CD4-positive, alpha-beta memory T cell (primary cell): ENCODE results near the gene FAM131A. TPM values are rescaled to one million over a fixed set of nuclear protein-coding genes. Genes with fewer than 3 reads are reported as not detected.
A peak's percentile ranks its signal among the peaks of the same experiment; 100 is the strongest.

ENCODE experiments used
- CTCF ChIA-PET: fragments of 350-600 bp; sonication (Branson Sonifier 250); formaldehyde crosslinking; loops from one replicate; lab custom pipeline; 2021; ENCODE audit warnings: inconsistent platforms; ENCODE audit not compliant: partially characterized antibody; lab: Charles Lee
- POLR2A ChIA-PET: fragments of 350-600 bp; sonication (Branson Sonifier 250); formaldehyde crosslinking; loops from one replicate; lab custom pipeline; 2021; ENCODE audit not compliant: partially characterized antibody; lab: Charles Lee
- DNase-seq, 5 donors: peaks; one replicate each; pipeline versions ENCODE4 v3.0.0 to v3.0.0-alpha.2; 2020 to 2022; ENCODE audit warnings: mixed read lengths in 1 of 5
- H3K27ac ChIP-seq: one replicate; pipeline ENCODE4 v1.7.0; 2013; ENCODE audit warnings: low read depth, low read length
- H3K27me3 ChIP-seq: 2 replicates; pipeline ENCODE4 v1.7.0; 2013; ENCODE audit warnings: mild to moderate bottlenecking, low read length, moderate library complexity; ENCODE audit not compliant: insufficient read depth
- H3K36me3 ChIP-seq: 2 replicates; pipeline ENCODE4 v1.7.0; 2013; ENCODE audit warnings: mild to moderate bottlenecking, low read length, moderate library complexity; ENCODE audit not compliant: insufficient read depth
- H3K4me1 ChIP-seq: 2 replicates; pipeline ENCODE4 v1.7.0; 2013; ENCODE audit warnings: mild to moderate bottlenecking, low read length, moderate library complexity; ENCODE audit not compliant: insufficient read depth
- H3K4me3 ChIP-seq, 2 donors: one replicate each; pipeline ENCODE4 v1.7.0; 2013; ENCODE audit warnings: low read length in 2 of 2, mild to moderate bottlenecking in 1 of 2
- H3K9me3 ChIP-seq, 2 donors: one replicate each; pipeline ENCODE4 v1.7.0; 2013; ENCODE audit warnings: low read length in 2 of 2, control low read depth in 1 of 2; ENCODE audit not compliant: control insufficient read depth in 1 of 2
- H3K27ac Mint-ChIP-seq, 7 donors: one replicate each; pipeline ENCODE4 v1.8.0; 2020 to 2021; ENCODE audit warnings: mixed read lengths in 7 of 7, mild to moderate bottlenecking in 6 of 7, inconsistent platforms in 3 of 7, moderate library complexity in 3 of 7
- H3K27me3 Mint-ChIP-seq, 2 donors: one replicate each; pipeline ENCODE4 v1.8.0; 2020 to 2021; ENCODE audit warnings: mixed read lengths in 2 of 2
- H3K36me3 Mint-ChIP-seq, 2 donors: one replicate each; pipeline ENCODE4 v1.8.0; 2020 to 2021; ENCODE audit warnings: mixed read lengths in 2 of 2, inconsistent platforms in 1 of 2, mild to moderate bottlenecking in 1 of 2
- H3K4me1 Mint-ChIP-seq, 4 donors: one replicate each; pipeline ENCODE4 v1.8.0; 2020 to 2021; ENCODE audit warnings: mixed read lengths in 4 of 4, mild to moderate bottlenecking in 1 of 4
- H3K4me3 Mint-ChIP-seq, 8 donors: one replicate each; pipeline ENCODE4 v1.8.0; 2020 to 2021; ENCODE audit warnings: mixed read lengths in 8 of 8, mild to moderate bottlenecking in 7 of 8, moderate library complexity in 6 of 8, inconsistent platforms in 3 of 8
- H3K9me3 Mint-ChIP-seq, 8 donors: one replicate each; pipeline ENCODE4 v1.8.0; 2020 to 2021; ENCODE audit warnings: mixed read lengths in 8 of 8, mild to moderate bottlenecking in 5 of 8, inconsistent platforms in 3 of 8, moderate library complexity in 1 of 8
- intact Hi-C: fragments of 100-400 bp; cut with micrococcal nuclease; formaldehyde crosslinking; loops from one replicate; pipeline ENCODE4 v1.15.1; 2023
- polyA plus RNA-seq, 2 donors: library from polyadenylated mRNA; unstranded; fragments of 300-500 nt; fragmentation: Illumina TruSeq; gene quantifications; one replicate each; pipeline ENCODE4 v1.2.3, GENCODE V29; 2021
- total RNA-seq, 2 experiments: library from RNA; stranded (reverse); gene quantifications; one replicate each; pipeline ENCODE4 v1.2.3, GENCODE V29; 2021

FAM131A gene
- total and polyA plus RNA-seq, 4 experiments from 2014 or later = 1.1 to 10.0 (median 5.3) TPM

DNA sequence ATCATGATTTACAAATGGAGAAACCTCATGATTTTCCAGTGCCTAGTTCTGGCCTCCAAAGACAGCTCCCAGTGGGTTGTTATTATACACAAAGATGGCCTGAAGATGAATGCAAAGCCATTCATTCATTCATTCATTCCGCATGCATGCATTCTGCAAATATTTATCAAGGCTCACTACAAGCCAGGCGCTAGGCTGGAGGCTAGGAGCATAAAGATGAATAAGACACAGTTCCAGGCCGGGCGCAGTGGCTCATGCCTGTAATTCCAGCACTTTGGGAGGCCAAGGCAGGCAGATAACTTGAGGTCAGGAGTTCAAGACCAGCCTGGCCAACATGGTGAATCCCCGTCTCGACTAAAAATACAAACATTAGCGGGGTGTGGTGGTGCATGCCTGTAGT is 40.8 kb upstream of the FAM131A start:
- DNase-seq = no peak
- Histone ChIP-seq H3K4me1 (peaks cover 14% of the 10 kb centered on the region), H3K27me3 (no peaks in the 10 kb centered on the region), H3K9me3 (no peaks in the 10 kb centered on the region), H3K36me3 (peaks cover 12% of the 10 kb centered on the region), H3K4me3 (no peak overlapping the region), H3K27ac (no peak overlapping the region)
- Mint-ChIP-seq H3K4me3 (peak overlapping the region in 4 of 8 donors; percentile 17 to 57 (median 50)), H3K36me3 (peaks cover 9 to 14% of the 10 kb centered on the region in 2 donors), H3K27me3 (no peaks in the 10 kb centered on the region), H3K4me1 (peaks cover 12 to 32% (median 20%) of the 10 kb centered on the region in 4 donors), H3K27ac (peak overlapping the region in 1 of 7 donors; percentile 27), H3K9me3 (peaks cover 0 to 1% (median 0%) of the 10 kb centered on the region in 8 donors)
- CTCF ChIA-PET = interaction anchor here (0.6 to 1.3 kb wide), 2 partner anchors 10 to 47 kb away, joined by 3 to 4 read pairs; partner anchors contain the start of gene EEF1AKMT4
- POLR2A ChIA-PET = interaction anchor here (0.9 kb wide), 1 partner anchor 19 kb away, joined by 4 read pairs; no protein-coding TSS in a partner anchor
- intact Hi-C loops = loop anchor here (5.0 kb wide), 1 partner anchor 414 kb away; the partner anchor contains the start of gene PARL

DNA sequence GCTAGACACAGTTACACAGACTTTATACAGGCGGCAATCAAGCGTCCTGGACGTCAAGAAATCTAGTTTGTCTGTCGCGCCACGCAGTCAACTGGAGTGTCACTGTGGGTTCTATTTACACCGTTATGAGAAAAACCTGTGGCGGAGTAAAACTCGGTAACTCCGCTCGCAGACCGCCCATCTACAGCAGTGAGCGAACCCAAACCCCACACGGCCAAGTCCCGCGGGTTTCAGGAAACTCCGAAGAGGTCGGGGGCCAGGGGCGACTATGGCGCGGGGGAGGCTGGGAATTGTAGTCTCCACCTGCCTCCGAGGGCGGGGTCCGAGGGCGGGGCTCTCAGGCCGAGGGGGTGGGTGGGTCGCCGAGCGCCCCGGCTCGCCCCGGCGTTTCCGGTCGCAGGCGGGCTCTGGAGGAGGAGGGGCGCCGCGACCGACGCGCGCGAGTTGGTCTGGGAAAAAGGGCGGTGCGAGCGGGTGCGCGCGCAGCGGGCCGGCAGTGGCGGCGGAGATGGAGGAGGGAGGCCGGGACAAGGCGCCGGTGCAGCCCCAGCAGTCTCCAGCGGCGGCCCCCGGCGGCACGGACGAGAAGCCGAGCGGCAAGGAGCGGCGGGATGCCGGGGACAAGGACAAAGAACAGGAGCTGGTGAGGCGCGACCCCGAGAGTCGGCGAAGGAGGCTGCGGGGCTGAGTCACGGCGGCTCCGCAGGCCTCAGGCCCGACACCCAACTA is 38.5 kb upstream of the FAM131A start, which contains the start of gene PSMD2:
TSS of gene PSMD2 (plus strand) at position 483 of the 729 bp plus-strand sequence. CDS start at position 509, 26 bp downstream.
- H3K36me3 ChIP-seq = peaks cover 36% of the 10 kb centered on the region
- peak within 1 kb of the TSS; percentile 90 to 95 (median 94) for H3K27ac Mint-ChIP-seq
- H3K4me1 ChIP-seq = peaks cover 14% of the 10 kb centered on the region
- no peaks in the 10 kb centered on the region for H3K9me3 ChIP-seq
- intact Hi-C loops = loop anchor here (1.0 to 5.0 kb wide), 10 partner anchors 15 to 417 kb away; partner anchors contain the start of genes ABCC5, ABCF3, AP2M1 and CAMK2N2
- H3K27ac ChIP-seq = peak within 1 kb of the TSS; percentile 73
- ChIA-PET CTCF (interaction anchor here (1.1 to 1.9 kb wide), 2 partner anchors 49 to 52 kb away, joined by 3 to 7 read pairs; partner anchors contain the start of gene EEF1AKMT4), POLR2A (interaction anchor here (1.1 to 2.0 kb wide), 5 partner anchors 17 to 143 kb away, joined by 3 to 13 read pairs (median 4); partner anchors contain the start of genes ABCF3, AP2M1 and DVL3)
- H3K27me3 Mint-ChIP-seq = no peaks in the 10 kb centered on the region
- H3K4me3 ChIP-seq = peak within 1 kb of the TSS; percentile 68 to 85
- no peaks in the 10 kb centered on the region for H3K27me3 ChIP-seq
- H3K4me3 Mint-ChIP-seq = peak within 1 kb of the TSS; percentile 88 to 96 (median 94)
- H3K9me3 Mint-ChIP-seq = peaks cover 0 to 1% (median 0%) of the 10 kb centered on the region in 8 donors
- H3K36me3 Mint-ChIP-seq = peaks cover 28 to 37% of the 10 kb centered on the region in 2 donors
- H3K4me1 Mint-ChIP-seq = peaks cover 14 to 35% (median 21%) of the 10 kb centered on the region in 4 donors
- DNase-seq = peak; percentile 96 to 97 (median 96)

DNA sequence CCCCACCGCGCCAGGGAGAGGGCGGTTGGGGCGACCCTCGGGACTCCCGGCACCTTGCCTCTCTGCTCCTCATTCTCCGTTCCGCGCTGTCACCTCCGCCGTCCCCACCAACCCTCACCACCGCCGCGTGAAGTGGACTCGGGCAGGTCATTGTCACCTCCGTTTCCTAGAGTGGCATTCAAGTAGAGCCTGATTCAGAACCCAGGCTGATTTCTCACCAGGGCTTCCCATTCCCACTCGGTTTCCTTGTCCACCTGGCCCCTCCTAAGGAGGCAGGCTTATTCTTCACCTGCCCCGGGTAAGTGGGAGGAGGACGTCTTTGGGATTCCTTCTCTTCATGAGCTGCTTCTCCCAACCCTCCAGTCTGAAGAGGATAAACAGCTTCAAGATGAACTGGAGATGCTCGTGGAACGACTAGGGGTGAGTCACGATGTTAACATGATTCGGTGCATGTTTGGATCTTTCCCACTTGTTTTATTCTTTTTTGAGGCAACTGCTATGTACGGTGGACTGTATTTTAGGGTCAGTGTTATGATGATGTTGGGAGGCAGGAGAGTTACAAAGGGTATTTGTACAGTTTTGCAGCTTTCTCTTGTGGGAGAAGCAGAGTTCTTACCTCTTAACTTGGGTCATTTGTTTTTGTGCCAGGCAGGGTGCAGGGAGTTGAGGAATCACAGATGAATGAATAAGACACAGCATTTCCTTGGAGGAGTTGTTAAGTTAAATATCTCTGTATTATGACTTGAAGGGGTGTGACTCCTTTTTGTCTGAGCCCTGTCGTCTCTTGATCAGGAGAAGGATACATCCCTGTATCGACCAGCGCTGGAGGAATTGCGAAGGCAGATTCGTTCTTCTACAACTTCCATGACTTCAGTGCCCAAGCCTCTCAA is 37.7 kb upstream of the FAM131A start:
- peaks cover 14 to 35% (median 22%) of the 10 kb centered on the region in 4 donors for H3K4me1 Mint-ChIP-seq
- intact Hi-C loops = loop anchor here (1.0 to 5.0 kb wide), 10 partner anchors 15 to 417 kb away; partner anchors contain the start of genes ABCC5, ABCF3, AP2M1 and CAMK2N2
- H3K36me3 ChIP-seq = peaks cover 44% of the 10 kb centered on the region
- no peak for DNase-seq
- no peaks in the 10 kb centered on the region for H3K27me3 Mint-ChIP-seq
- CTCF ChIA-PET = no interaction called here
- H3K9me3 Mint-ChIP-seq = peaks cover 0 to 1% (median 0%) of the 10 kb centered on the region in 8 donors
- peak overlapping the region; percentile 89 to 95 (median 93) for H3K27ac Mint-ChIP-seq
- H3K9me3 ChIP-seq = no peaks in the 10 kb centered on the region
- POLR2A ChIA-PET = interaction anchor here (1.1 to 2.0 kb wide), 4 partner anchors 16 to 144 kb away, joined by 3 to 13 read pairs (median 6); partner anchors contain the start of genes AP2M1 and DVL3
- H3K27ac ChIP-seq = peak overlapping the region; percentile 73
- peaks cover 14% of the 10 kb centered on the region for H3K4me1 ChIP-seq
- H3K4me3 ChIP-seq = peak overlapping the region; percentile 68 to 85
- H3K4me3 Mint-ChIP-seq = peak overlapping the region; percentile 88 to 96 (median 94)
- no peaks in the 10 kb centered on the region for H3K27me3 ChIP-seq
- peaks cover 34 to 45% of the 10 kb centered on the region in 2 donors for H3K36me3 Mint-ChIP-seq

DNA sequence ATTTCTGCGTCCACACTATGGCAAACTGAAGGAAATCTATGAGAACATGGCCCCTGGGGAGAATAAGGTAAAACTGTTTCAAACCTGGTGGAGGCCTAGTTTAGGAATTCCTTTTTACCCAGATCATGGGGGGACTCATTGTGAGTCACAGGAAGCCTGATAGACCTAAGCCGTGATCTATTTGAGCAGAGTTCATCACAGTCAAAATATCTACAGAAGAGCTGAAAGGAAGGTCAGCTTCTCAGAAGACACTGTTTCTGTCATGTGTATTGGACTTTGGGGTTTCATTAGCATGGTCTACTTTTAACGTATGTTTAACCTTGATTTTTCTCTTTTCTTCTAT is 37.1 kb upstream of the FAM131A start:
- peak overlapping the region in 5 of 7 donors; percentile 36 to 90 (median 47) for H3K27ac Mint-ChIP-seq
- intact Hi-C loops = no loop called here
- peaks cover 36 to 49% of the 10 kb centered on the region in 2 donors for H3K36me3 Mint-ChIP-seq
- no peaks in the 10 kb centered on the region for H3K9me3 ChIP-seq
- H3K27ac ChIP-seq = no peak overlapping the region
- no peaks in the 10 kb centered on the region for H3K27me3 ChIP-seq
- ChIA-PET POLR2A (interaction anchor here (1.8 to 2.0 kb wide), 2 partner anchors 15 to 126 kb away, joined by 8 to 13 read pairs; partner anchors contain the start of gene AP2M1), CTCF (interaction anchor here (1.4 kb wide), 1 partner anchor 50 kb away, joined by 3 read pairs; no protein-coding TSS in a partner anchor)
- no peak for DNase-seq
- H3K36me3 ChIP-seq = peaks cover 48% of the 10 kb centered on the region
- no peaks in the 10 kb centered on the region for H3K27me3 Mint-ChIP-seq
- H3K4me1 Mint-ChIP-seq = peaks cover 14 to 35% (median 22%) of the 10 kb centered on the region in 4 donors
- peaks cover 14% of the 10 kb centered on the region for H3K4me1 ChIP-seq
- peaks cover 0 to 1% (median 0%) of the 10 kb centered on the region in 8 donors for H3K9me3 Mint-ChIP-seq
- H3K4me3 ChIP-seq = peak overlapping the region in 1 of 2 donors; percentile 85
- H3K4me3 Mint-ChIP-seq = peak overlapping the region; percentile 88 to 96 (median 94)

DNA sequence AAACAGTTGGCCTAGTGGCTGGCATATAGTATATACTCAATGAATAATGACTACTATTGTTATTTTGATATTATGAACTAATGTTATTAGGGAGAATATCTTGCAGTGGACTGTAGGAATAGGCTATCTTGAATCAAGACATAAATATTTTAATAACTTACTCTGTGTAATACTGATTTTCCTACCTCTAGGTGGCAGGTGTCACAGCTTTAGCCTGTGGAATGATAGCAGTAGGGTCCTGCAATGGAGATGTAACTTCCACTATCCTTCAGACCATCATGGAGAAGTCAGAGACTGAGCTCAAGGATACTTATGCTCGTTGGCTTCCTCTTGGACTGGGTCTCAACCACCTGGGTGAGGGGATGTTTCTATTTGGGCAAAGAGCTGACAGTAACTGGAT is 31.8 kb upstream of the FAM131A start:
- Mint-ChIP-seq H3K27ac (peak overlapping the region in 3 of 7 donors; percentile 14 to 57 (median 29)), H3K4me1 (peaks cover 4 to 15% (median 6%) of the 10 kb centered on the region in 4 donors), H3K4me3 (no peak overlapping the region), H3K9me3 (no peaks in the 10 kb centered on the region), H3K36me3 (peaks cover 68 to 78% of the 10 kb centered on the region in 2 donors), H3K27me3 (no peaks in the 10 kb centered on the region)
- peaks cover 73% of the 10 kb centered on the region for H3K36me3 ChIP-seq
- H3K9me3 ChIP-seq = no peaks in the 10 kb centered on the region
- peaks cover 3% of the 10 kb centered on the region for H3K4me1 ChIP-seq
- ChIA-PET POLR2A (no interaction called here), CTCF (interaction anchor here (0.7 to 1.1 kb wide), 2 partner anchors 208 to 1638 kb away, joined by 3 to 4 read pairs; no protein-coding TSS in a partner anchor)
- no peaks in the 10 kb centered on the region for H3K27me3 ChIP-seq
- no peak overlapping the region for H3K4me3 ChIP-seq
- H3K27ac ChIP-seq = no peak overlapping the region
- intact Hi-C loops = no loop called here
- no peak for DNase-seq

DNA sequence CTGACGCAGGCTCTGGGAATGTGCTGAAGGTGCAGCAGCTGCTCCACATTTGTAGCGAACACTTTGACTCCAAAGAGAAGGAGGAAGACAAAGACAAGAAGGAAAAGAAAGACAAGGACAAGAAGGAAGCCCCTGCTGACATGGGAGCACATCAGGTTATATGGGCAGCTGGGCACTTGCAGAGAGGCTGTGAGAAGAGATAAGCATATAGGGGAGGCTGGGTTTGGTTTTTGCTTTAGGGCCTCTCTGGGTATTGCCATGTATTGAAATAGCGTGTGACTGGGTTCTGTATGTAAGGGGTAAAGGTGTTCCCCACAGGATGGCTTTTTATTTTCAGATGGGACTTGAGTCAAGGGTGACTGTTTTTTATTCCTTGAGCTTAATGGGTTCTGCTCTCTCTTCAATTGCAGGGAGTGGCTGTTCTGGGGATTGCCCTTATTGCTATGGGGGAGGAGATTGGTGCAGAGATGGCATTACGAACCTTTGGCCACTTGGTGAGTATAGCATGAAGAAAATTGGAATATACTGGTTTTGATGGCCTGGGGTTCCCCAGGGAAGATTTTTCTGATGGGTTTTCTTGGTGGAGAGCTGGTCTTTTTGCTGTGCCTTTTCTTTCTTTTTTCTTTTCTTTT is 30.9 kb upstream of the FAM131A start:
- intact Hi-C loops = no loop called here
- Histone ChIP-seq H3K27me3 (no peaks in the 10 kb centered on the region), H3K36me3 (peaks cover 67% of the 10 kb centered on the region), H3K27ac (no peak overlapping the region), H3K9me3 (no peaks in the 10 kb centered on the region), H3K4me3 (no peak overlapping the region), H3K4me1 (no peaks in the 10 kb centered on the region)
- Mint-ChIP-seq H3K27me3 (no peaks in the 10 kb centered on the region), H3K4me1 (peaks cover 0 to 11% (median 5%) of the 10 kb centered on the region in 4 donors), H3K9me3 (no peaks in the 10 kb centered on the region), H3K27ac (peak overlapping the region in 3 of 7 donors; percentile 7 to 57 (median 40)), H3K36me3 (peaks cover 65 to 75% of the 10 kb centered on the region in 2 donors), H3K4me3 (no peak overlapping the region)
- no peak for DNase-seq
- POLR2A ChIA-PET = no interaction called here
- CTCF ChIA-PET = interaction anchor here (1.1 kb wide), 1 partner anchor 207 kb away, joined by 4 read pairs; no protein-coding TSS in a partner anchor
